ENCODE data around the gene GAD1. TPM values are rescaled to one million over a fixed set of nuclear protein-coding genes. Genes with fewer than 3 reads are reported as not detected.

GAD1 gene
- total RNA-seq (2013; cell fraction: nucleolus; rRNA removed), result 13.6 and 16.1 TPM in 2 replicates
- 0.23 and 0.44 TPM in 2 replicates for total RNA-seq (2014; rRNA removed)
- total RNA-seq (2014; rRNA removed; fragmentation: Illumina TruSeq; extraction: Trizol), result 0.04 and 0.18 TPM in 2 replicates
- 0.43 and 0.62 TPM in 2 replicates for total RNA-seq (2021)
- polyA plus RNA-seq (2011; ENCODE audit: low read depth), result 0.75 TPM
- 2.8 and 3.4 TPM in 2 replicates for polyA plus RNA-seq (2011; rRNA removed)
- polyA plus RNA-seq (2011; cell fraction: cytosol; rRNA removed), result 3.1 and 3.7 TPM in 2 replicates
- 10.4 and 10.9 TPM in 2 replicates for polyA plus RNA-seq (2011; cell fraction: nucleus; rRNA removed)
- polyA plus RNA-seq (2012), result 1.7 and 2.1 TPM in 2 replicates
- 0.05 and 0.22 TPM in 2 replicates for polyA plus RNA-seq (2014; fragmentation: Illumina TruSeq; extraction: Trizol)
- polyA plus RNA-seq (2014; fragmentation: Nextera tagmentation; extraction: Ambion mirVana), result under 1 TPM; 0.06 to 0.07 TPM
- 0.04 and 1.1 TPM in 2 replicates for polyA plus RNA-seq (2014; rRNA removed)
- 1 to 10 TPM in 1 of 2 experiments, under 1 TPM in 1; 0.78 to 1.1 TPM for polyA plus RNA-seq (2016; fragmentation: Nextera tagmentation; extraction: Ambion mirVana)
- 1.7 and 3.1 TPM in 2 replicates for polyA minus RNA-seq (2011; rRNA and poly(A)+ RNA removed)
- polyA minus RNA-seq (2011; cell fraction: cytosol; rRNA and poly(A)+ RNA removed), result 1.2 and 1.9 TPM in 2 replicates
- 2.4 and 2.7 TPM in 2 replicates for polyA minus RNA-seq (2011; cell fraction: nucleus; rRNA and poly(A)+ RNA removed)
- Bru-seq, nascent RNA, result percentile 46 among the genes with signal in this experiment
- BruChase-seq, experiment 1, labeled RNA remaining after a 6-hour chase, result percentile 44 among the genes with signal in this experiment
- percentile 45 among the genes with signal in this experiment for BruChase-seq, experiment 2, labeled RNA remaining after a 2-hour chase
- long read RNA-seq, experiment 1, partial matches to known transcripts, result 1 of 4 reads
- long read RNA-seq, experiment 1, other reads (novel, unspliced or antisense), result 0 of 4 reads
- long read RNA-seq, experiment 2, transcript GAD1-201 (7 exons, 1,029 nt), result major isoform, 8 of 9 reads
- long read RNA-seq, experiment 2, partial matches to known transcripts, result 1 of 9 reads
- long read RNA-seq, experiment 2, other reads (novel, unspliced or antisense), result 0 of 9 reads

- intact Hi-C loops (cut with micrococcal nuclease; ENCODE audit: unreplicated experiment), result loop anchor here (5.0 to 10.0 kb wide), 2 partner anchors 332 to 884 kb away; no protein-coding TSS in a partner anchor
- no peaks in the 10 kb centered on the region for H3K36me3 ChIP-seq (ENCODE audit: control insufficient read depth in 2 of 2, insufficient read depth in 2 of 2, low read length in 1 of 2)
- WGBS (ENCODE audit: insufficient coverage, insufficient replicate concordance, low lambda C conversion rate, missing lambda C conversion rate), result 2% methylated on average over 38 of the region's 49 CpGs
- 0 out of 2 replicates have a peak, but pooled peaks cover 4% of the 10 kb centered on the region for H4K20me1 ChIP-seq (ENCODE audit: control insufficient read depth, insufficient read depth)
- H3K4me2 ChIP-seq (ENCODE audit: control insufficient read depth, insufficient read depth), result peak within 1 kb of the TSS; percentile 91
- POLR2A ChIA-PET, result interaction anchor here (0.6 to 0.9 kb wide), 2 partner anchors 80 to 454 kb away, joined by 3 read pairs; no protein-coding TSS in a partner anchor
- 0 out of 6 replicates have a peak, but pooled peaks of 1 of the 3 experiments have one; percentile 0 for TF ChIP-seq CTCF (IDR thresholded peaks at IDR 0.05 in 2 of 3, conservative IDR thresholded peaks at IDR 0.05 in 1 of 3; ENCODE audit: control insufficient read depth in 2 of 3, extremely low read depth in 1 of 3, insufficient read depth in 1 of 3, low read depth in 3 of 3, low read length in 3 of 3)
- TF ChIP-seq EGR1 (IDR thresholded peaks at IDR 0.05; ENCODE audit: borderline replicate concordance in 1 of 2, low read depth in 2 of 2, low read length in 2 of 2), result 0 out of 3 replicates have a peak, but pooled peaks of 1 of the 2 experiments have one; percentile 31
- no peak for TF ChIP-seq MTA3 (IDR thresholded peaks at IDR 0.05; ENCODE audit: borderline replicate concordance, low read length)
- TF ChIP-seq TCF12 (IDR thresholded peaks at IDR 0.05; ENCODE audit: low read depth, low read length), result peak; percentile 92
- TF ChIP-seq IKZF2 (IDR thresholded peaks at IDR 0.05), result peak; percentile 29 to 32; a peak in 2 of 4 replicates
- 0 out of 2 replicates have a peak, but pooled peaks have one; percentile 16 for TF ChIP-seq YY1 (IDR thresholded peaks at IDR 0.05; ENCODE audit: low read depth, low read length)
- TF ChIP-seq POLR2A (IDR thresholded peaks at IDR 0.05; ENCODE audit: low read depth, low read length), result 0 out of 2 replicates have a peak, but pooled peaks have one; percentile 27
- TF ChIP-seq BHLHE40 (IDR thresholded peaks at IDR 0.05; ENCODE audit: borderline replicate concordance in 1 of 2, low read depth in 2 of 2, low read length in 1 of 2), result peak; percentile 53 to 84; a peak in 3 of 4 replicates
- TF ChIP-seq WRNIP1 (IDR thresholded peaks at IDR 0.05; ENCODE audit: borderline replicate concordance, low read depth, low read length), result no peak
- peak; percentile 72; the same call in 1 of the 2 replicates for TF ChIP-seq TCF3 (IDR thresholded peaks at IDR 0.05; ENCODE audit: borderline replicate concordance, insufficient read depth, low read depth, low read length)
- ATAC-seq (peak; percentile 78), FAIRE-seq (peak; percentile 31), DNase-seq (ENCODE audit: low read depth, low spot score) (no peak)
- H3K27ac ChIP-seq (ENCODE audit: control insufficient read depth, insufficient read depth), result no peak within 1 kb of the TSS
- no peaks in the 10 kb centered on the region for H3K79me2 ChIP-seq (ENCODE audit: control insufficient read depth, insufficient read depth, low read length)
- no TSS peak for BruUV-seq (replicated peaks)
- H3K9ac ChIP-seq (ENCODE audit: control insufficient read depth, insufficient read depth, low read length), result peak within 1 kb of the TSS; percentile 41; the same call in 1 of the 2 replicates
- H2AFZ ChIP-seq (ENCODE audit: control insufficient read depth, low read depth, low read length), result peak within 1 kb of the TSS; percentile 64
- peaks cover 8 to 41% of the 10 kb centered on the region in 2 experiments for H3K27me3 ChIP-seq (replicated peaks in 1 of 2; ENCODE audit: control insufficient read depth in 2 of 2, insufficient read depth in 2 of 2, low read length in 1 of 2)
- H3K4me3 ChIP-seq, result peak within 1 kb of the TSS; percentile 54
- H3K9me3 ChIP-seq (replicated peaks; ENCODE audit: control insufficient read depth, insufficient read depth, low read length), result no peaks in the 10 kb centered on the region; the same call in 2 of the 3 replicates
- CTCF ChIA-PET, result interaction anchor here (0.6 to 6.4 kb wide), 31 partner anchors 9 to 1012 kb away, joined by 3 to 63 read pairs (median 4); partner anchors contain the start of gene ERICH2
- in situ Hi-C loops (cut with MboI), result loop anchor here (5.0 kb wide), 1 partner anchor 884 kb away; no protein-coding TSS in a partner anchor
- RAD21 ChIA-PET (ENCODE audit: unreplicated experiment), result interaction anchor here (0.6 to 5.7 kb wide), 15 partner anchors 46 to 882 kb away, joined by 3 to 36 read pairs (median 5); partner anchors contain the start of gene ERICH2
- H3K4me1 ChIP-seq (ENCODE audit: control insufficient read depth, insufficient read depth, low read length), result peaks cover 16% of the 10 kb centered on the region
- SMC1A ChIA-PET (ENCODE audit: uncharacterized antibody, unreplicated experiment), result interaction anchor here (0.6 to 6.0 kb wide), 16 partner anchors 56 to 874 kb away, joined by 3 to 53 read pairs (median 3); partner anchors contain the start of gene SP5
Observed at GRCh38 chr2:170816504-170817092, at the start of gene GAD1. TSS of gene GAD1 (plus strand) at chr2:170816887. CDS start at chr2:170818592, 1,705 bp downstream.
